Raji (cell line): Measurements from ENCODE around the gene GIGYF2.

Experiments
- POLR2A ChIP-seq: IDR thresholded peaks from 2 replicates; pipeline ENCODE4 v1.6.1; 2011; ENCODE audit warnings: low read depth, low read length, control low read depth; ENCODE audit not compliant: insufficient read depth

GIGYF2 gene

GRCh38 chr2:232772531-232772930 is 75.4 kb downstream of the GIGYF2 start:
- TF ChIP-seq POLR2A: no peak

- no peak for TF ChIP-seq POLR2A
These were observed 76.7 kb downstream of the GIGYF2 start for GRCh38 chr2:232773815-232774214.

GRCh38 chr2:232776435-232776834 is 79.3 kb downstream of the GIGYF2 start, which contains the start of gene KCNJ13:
Gene KCNJ13 (minus strand): TSS chr2:232776565. CDS start chr2:232771362, 5,203 bp downstream.
- no peak for TF ChIP-seq POLR2A

- no peak for TF ChIP-seq POLR2A
These were observed 80.1 kb downstream of the GIGYF2 start for GRCh38 chr2:232777276-232777675.

GRCh38 chr2:232779465-232779864 is 82.3 kb downstream of the GIGYF2 start:
- TF ChIP-seq POLR2A: no peak

- no peak for TF ChIP-seq POLR2A
These were observed 82.8 kb downstream of the GIGYF2 start for GRCh38 chr2:232779934-232780333.

- no peak for TF ChIP-seq POLR2A
These were observed 84.6 kb downstream of the GIGYF2 start for GRCh38 chr2:232781765-232782164.

GRCh38 chr2:232783278-232783677 is 86.1 kb downstream of the GIGYF2 start:
- TF ChIP-seq POLR2A: no peak

GRCh38 chr2:232787806-232788205 is 90.7 kb downstream of the GIGYF2 start:
- no peak for TF ChIP-seq POLR2A

GRCh38 chr2:232789082-232789481 is 92.0 kb downstream of the GIGYF2 start:
- TF ChIP-seq POLR2A: no peak

- no peak for TF ChIP-seq POLR2A
These were observed 94.4 kb downstream of the GIGYF2 start for GRCh38 chr2:232791518-232791917.

GRCh38 chr2:232793271-232793670 is 96.1 kb downstream of the GIGYF2 start:
- no peak for TF ChIP-seq POLR2A

GRCh38 chr2:232794981-232795380 is 97.8 kb downstream of the GIGYF2 start:
- no peak for TF ChIP-seq POLR2A

GRCh38 chr2:232795920-232796319 is 98.8 kb downstream of the GIGYF2 start:
- no peak for TF ChIP-seq POLR2A

- no peak for TF ChIP-seq POLR2A
These were observed 101.1 kb downstream of the GIGYF2 start for GRCh38 chr2:232798187-232798586.

GRCh38 chr2:232800166-232800565 is 103.0 kb downstream of the GIGYF2 start:
- no peak for TF ChIP-seq POLR2A

- TF ChIP-seq POLR2A: no peak
These were observed 105.0 kb downstream of the GIGYF2 start for GRCh38 chr2:232802091-232802490.
